ENCODE data around the gene ELFN1. TPM values are rescaled to one million over a fixed set of nuclear protein-coding genes. Genes with fewer than 3 reads are reported as not detected.
"Not testable (repeated sequence)": the region's sequence is repeated elsewhere in the genome, so short reads cannot be mapped to it uniquely, and the experiment has no call there.

ELFN1 gene
- total RNA-seq, 1 donor: 1.6 TPM

DNA sequence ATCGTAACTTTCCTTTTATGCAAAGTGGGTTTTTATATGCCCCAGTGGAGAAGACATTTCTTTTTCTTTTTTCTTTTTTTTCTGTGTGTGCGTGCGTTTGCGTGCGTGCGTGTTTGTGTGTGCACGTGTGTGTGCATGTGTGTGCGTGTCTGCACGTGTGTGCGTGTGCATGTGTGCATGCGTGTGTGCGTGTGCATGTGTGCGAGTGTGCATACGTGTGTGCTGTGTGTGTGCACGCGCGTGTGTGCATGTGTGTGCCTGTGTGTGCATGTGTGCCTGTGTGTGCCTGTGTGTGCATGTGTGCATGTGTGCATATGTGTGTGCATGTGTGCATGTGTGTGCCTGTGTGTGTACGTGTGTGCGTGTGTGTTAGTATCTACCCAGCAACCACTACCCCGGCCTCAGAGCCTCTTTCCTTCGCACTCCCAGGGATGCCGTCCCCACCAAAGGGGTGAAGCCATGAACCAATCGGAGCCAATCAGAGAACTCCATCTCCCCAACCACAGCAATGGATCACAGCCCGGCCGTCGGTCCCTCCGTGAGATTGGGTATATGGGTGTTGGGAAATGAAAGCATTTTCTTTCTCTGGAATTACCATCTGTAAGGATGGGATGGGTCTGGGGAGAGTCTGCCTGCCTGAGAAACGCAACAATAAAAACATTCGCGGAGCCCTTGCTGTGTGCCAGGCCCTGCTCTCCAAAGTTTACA, 92.3 kb downstream of the ELFN1 start:
- H3K4me3 ChIP-seq (ENCODE audit: low read depth, low read length): no peak overlapping the region
- TF ChIP-seq, protein P1, sequence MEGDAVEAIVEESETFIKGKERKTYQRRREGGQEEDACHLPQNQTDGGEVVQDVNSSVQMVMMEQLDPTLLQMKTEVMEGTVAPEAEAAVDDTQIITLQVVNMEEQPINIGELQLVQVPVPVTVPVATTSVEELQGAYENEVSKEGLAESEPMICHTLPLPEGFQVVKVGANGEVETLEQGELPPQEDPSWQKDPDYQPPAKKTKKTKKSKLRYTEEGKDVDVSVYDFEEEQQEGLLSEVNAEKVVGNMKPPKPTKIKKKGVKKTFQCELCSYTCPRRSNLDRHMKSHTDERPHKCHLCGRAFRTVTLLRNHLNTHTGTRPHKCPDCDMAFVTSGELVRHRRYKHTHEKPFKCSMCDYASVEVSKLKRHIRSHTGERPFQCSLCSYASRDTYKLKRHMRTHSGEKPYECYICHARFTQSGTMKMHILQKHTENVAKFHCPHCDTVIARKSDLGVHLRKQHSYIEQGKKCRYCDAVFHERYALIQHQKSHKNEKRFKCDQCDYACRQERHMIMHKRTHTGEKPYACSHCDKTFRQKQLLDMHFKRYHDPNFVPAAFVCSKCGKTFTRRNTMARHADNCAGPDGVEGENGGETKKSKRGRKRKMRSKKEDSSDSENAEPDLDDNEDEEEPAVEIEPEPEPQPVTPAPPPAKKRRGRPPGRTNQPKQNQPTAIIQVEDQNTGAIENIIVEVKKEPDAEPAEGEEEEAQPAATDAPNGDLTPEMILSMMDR (IDR thresholded peaks at IDR 0.05; ENCODE audit: insufficient read depth, low read length): no peak
- DNase-seq (ENCODE audit: low read depth): no peak

DNA sequence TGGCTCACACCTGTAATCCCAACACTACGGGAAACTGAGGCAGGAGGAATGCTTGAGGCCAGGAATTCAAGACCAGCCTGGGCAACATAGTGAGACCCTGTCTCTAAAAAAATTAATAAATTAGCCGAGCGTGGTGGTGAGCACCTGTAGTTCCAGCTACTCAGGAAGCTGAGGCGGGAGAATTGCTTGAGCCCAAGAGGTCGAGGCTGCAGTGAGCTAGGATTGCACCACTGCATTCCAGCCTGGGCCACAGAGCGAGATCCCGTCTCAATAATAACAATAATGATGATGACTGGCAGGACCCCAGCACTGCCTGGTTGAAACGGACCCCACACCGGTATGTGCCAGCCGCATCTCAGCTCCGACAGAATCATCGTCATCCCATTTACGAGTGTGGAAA, 93.0 kb downstream of the ELFN1 start:
- H3K4me3 ChIP-seq (ENCODE audit: low read depth, low read length): no peak overlapping the region
- DNase-seq (ENCODE audit: low read depth): no peak
- TF ChIP-seq, protein P1 (IDR thresholded peaks at IDR 0.05; ENCODE audit: insufficient read depth, low read length): no peak

DNA sequence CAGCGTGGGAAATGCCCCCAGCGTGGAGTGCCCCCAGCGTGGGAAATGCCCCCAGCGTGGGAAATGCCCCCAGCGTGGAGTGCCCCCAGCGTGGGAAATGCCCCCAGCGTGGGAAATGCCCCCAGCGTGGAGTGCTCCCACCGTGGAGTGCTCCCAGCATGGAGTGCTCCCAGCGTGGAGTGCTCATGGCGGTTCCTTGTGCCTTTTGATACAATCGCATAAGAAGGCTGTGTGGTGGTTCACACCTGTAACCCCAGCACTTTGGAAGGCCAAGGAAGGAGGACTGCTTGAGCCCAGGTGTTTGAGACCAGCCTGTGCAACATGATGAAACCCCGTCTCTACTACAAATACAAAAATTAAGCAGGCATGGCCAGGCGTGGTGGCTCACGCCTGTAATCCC, 93.8 kb downstream of the ELFN1 start:
- not testable (repeated sequence) for H3K4me3 ChIP-seq (ENCODE audit: low read depth, low read length); DNase-seq (ENCODE audit: low read depth)

DNA sequence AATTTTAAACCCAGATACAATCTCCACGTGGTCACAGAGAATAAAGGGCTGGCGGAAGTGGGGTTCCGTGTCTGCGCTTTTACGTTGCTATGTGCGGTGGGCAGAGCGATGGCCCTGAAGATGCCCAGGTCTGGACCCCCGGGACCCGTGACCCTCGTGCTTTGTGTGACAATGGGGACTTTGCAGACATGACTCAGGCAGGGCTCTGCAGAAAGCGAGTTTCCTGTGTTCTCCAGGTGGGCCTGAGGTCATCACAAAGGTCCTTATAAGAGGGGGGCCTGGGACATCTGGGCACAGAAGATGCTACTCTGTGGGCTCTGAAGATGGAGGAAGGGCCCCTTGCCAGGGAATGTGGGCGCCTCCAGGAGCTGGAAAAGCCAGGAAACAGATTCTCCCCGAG, 95.3 kb downstream of the ELFN1 start:
- TF ChIP-seq, protein P1 (IDR thresholded peaks at IDR 0.05; ENCODE audit: insufficient read depth, low read length): no peak
- DNase-seq (ENCODE audit: low read depth): no peak
- no peak overlapping the region for H3K4me3 ChIP-seq (ENCODE audit: low read depth, low read length)

DNA sequence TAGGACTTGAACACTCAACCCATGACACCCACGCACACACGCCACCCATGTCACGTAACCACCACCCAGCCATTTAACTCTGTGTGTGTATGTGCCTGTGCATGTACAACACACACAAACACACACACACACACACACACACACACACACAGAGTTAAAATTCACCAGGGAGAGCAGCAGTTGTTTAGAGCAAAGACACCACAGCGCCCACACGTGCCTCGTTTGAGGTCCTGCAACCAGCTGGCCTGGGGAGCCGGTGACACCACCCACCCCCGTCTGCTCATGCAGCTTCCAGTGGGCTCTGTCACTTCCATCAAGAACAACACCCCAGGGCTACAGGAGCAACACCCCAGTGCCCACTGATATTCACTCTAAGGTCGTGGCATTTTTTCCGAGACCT, 97.4 kb downstream of the ELFN1 start:
- DNase-seq (ENCODE audit: low read depth): no peak
- TF ChIP-seq, protein P1 (IDR thresholded peaks at IDR 0.05; ENCODE audit: insufficient read depth, low read length): no peak
- no peak overlapping the region for H3K4me3 ChIP-seq (ENCODE audit: low read depth, low read length)

DNA sequence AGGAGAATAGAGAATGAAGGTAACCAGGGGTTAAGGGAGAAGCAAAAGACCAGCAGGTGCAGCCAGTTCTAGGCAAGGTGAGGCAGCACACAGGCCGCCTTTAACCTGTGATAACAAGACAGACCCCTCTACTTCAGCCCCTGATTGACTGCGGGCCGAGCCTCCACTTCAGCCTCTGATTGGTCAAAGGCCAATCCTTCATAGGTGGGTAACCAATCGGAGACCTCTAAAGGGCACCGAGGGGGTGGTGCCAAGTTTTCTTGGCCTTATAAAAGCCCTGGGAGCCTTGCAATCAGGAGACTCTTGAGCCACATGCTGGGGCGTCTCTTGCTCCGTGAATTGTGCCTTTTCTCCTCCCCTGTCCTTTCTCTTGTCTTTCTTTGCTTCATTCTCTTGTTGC, 98.8 kb downstream of the ELFN1 start:
- DNase-seq (ENCODE audit: low read depth): no peak
- TF ChIP-seq, protein P1 (IDR thresholded peaks at IDR 0.05; ENCODE audit: insufficient read depth, low read length): no peak
- H3K4me3 ChIP-seq (ENCODE audit: low read depth, low read length): no peak overlapping the region

DNA sequence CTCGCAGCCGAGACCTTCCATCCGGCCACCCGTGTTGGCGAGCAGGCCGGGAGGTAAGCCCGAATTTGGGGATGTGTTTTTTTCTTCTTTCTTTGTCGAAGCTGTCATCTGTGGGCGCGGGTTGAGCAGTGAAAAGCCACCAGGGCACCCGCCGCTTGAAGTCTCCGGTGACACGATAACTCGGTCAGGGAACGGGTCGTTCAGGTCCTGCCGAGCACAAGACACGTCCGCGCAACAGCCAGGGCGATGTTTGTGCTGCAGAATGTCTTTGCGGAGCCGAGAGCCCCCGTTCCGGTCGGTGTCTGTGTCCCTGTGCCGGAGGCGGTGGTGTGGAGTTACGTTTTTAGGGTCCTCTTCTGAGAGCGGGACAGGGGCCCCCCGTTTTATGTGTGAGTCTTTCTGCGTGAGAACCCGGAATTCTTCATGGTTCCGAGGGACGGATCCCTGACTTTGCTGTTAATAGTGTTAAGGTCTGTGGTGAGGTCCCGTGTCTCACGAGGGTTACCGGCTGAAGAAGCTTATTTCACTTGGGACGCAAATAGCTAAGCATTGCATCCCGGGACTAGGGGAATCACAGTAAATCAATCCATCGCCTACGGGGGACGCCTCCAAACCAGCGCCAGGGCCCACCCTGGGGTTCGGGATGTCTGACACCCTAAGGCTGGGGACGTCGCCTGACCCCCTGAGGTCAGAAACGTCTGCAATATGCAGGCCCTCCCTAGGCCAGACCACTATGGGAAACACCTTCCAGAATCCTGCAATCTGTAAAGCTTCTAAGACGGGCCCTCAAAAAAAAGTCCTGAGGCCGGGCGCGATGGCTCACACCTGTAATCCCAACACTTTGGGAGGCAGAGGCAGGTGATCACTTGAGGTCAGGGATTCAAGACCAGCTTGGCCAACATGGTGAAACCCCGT, 99.5 kb downstream of the ELFN1 start:
- TF ChIP-seq, protein P1 (IDR thresholded peaks at IDR 0.05; ENCODE audit: insufficient read depth, low read length): no peak
- no peak overlapping the region for H3K4me3 ChIP-seq (ENCODE audit: low read depth, low read length)
- DNase-seq (ENCODE audit: low read depth): no peak
